Measurements from ENCODE around the gene C3orf22.

C3orf22 gene

GRCh38 chr3:126512916-126513650, 45.6 kb downstream of the C3orf22 start:
- no peaks in the 10 kb centered on the region for H3K36me3 ChIP-seq (ENCODE audit: control insufficient read depth, insufficient read depth, low read length)
- H3K4me1 ChIP-seq (ENCODE audit: control insufficient read depth, insufficient read depth, low read length, poor library complexity, severe bottlenecking) = no peaks in the 10 kb centered on the region
- no peaks in the 10 kb centered on the region for H3K9me3 ChIP-seq (ENCODE audit: control insufficient read depth, low read length)
- no peaks in the 10 kb centered on the region for H3K27me3 ChIP-seq (replicated peaks; ENCODE audit: control insufficient read depth, insufficient read depth, low read length, poor library complexity, severe bottlenecking)
- no peak overlapping the region for H3K4me3 ChIP-seq (ENCODE audit: insufficient read depth, low read depth, low read length, poor library complexity, severe bottlenecking)
- H3K27ac ChIP-seq (ENCODE audit: insufficient read depth, low read length, poor library complexity, severe bottlenecking) = no peak overlapping the region
- no peak for DNase-seq

- no peak for DNase-seq
Observed at GRCh38 chr3:126512026-126512425, 46.7 kb downstream of the C3orf22 start.

GRCh38 chr3:126511291-126511690, 47.4 kb downstream of the C3orf22 start:
- Histone ChIP-seq H3K4me1 (ENCODE audit: control insufficient read depth, insufficient read depth, low read length, poor library complexity, severe bottlenecking) (no peaks in the 10 kb centered on the region), H3K4me3 (ENCODE audit: insufficient read depth, low read depth, low read length, poor library complexity, severe bottlenecking) (no peak overlapping the region), H3K36me3 (ENCODE audit: control insufficient read depth, insufficient read depth, low read length) (no peaks in the 10 kb centered on the region), H3K27ac (ENCODE audit: insufficient read depth, low read length, poor library complexity, severe bottlenecking) (no peak overlapping the region), H3K27me3 (replicated peaks; ENCODE audit: control insufficient read depth, insufficient read depth, low read length, poor library complexity, severe bottlenecking) (no peaks in the 10 kb centered on the region), H3K9me3 (ENCODE audit: control insufficient read depth, low read length) (no peaks in the 10 kb centered on the region)
- no peak for DNase-seq

More at GRCh38 chr3:126512026-126512425, 46.7 kb downstream of the C3orf22 start:
- no peak overlapping the region for H3K4me3 ChIP-seq (ENCODE audit: insufficient read depth, low read depth, low read length, poor library complexity, severe bottlenecking)
- H3K27ac ChIP-seq (ENCODE audit: insufficient read depth, low read length, poor library complexity, severe bottlenecking) = no peak overlapping the region
- H3K36me3 ChIP-seq (ENCODE audit: control insufficient read depth, insufficient read depth, low read length) = no peaks in the 10 kb centered on the region
- H3K4me1 ChIP-seq (ENCODE audit: control insufficient read depth, insufficient read depth, low read length, poor library complexity, severe bottlenecking) = no peaks in the 10 kb centered on the region
- no peaks in the 10 kb centered on the region for H3K27me3 ChIP-seq (replicated peaks; ENCODE audit: control insufficient read depth, insufficient read depth, low read length, poor library complexity, severe bottlenecking)
- H3K9me3 ChIP-seq (ENCODE audit: control insufficient read depth, low read length) = no peaks in the 10 kb centered on the region

GRCh38 chr3:126510308-126510910, 48.3 kb downstream of the C3orf22 start:
- no peak overlapping the region for H3K4me3 ChIP-seq (ENCODE audit: insufficient read depth, low read depth, low read length, poor library complexity, severe bottlenecking)
- no peaks in the 10 kb centered on the region for H3K27me3 ChIP-seq (replicated peaks; ENCODE audit: control insufficient read depth, insufficient read depth, low read length, poor library complexity, severe bottlenecking)
- no peak for DNase-seq
- H3K27ac ChIP-seq (ENCODE audit: insufficient read depth, low read length, poor library complexity, severe bottlenecking) = no peak overlapping the region
- H3K36me3 ChIP-seq (ENCODE audit: control insufficient read depth, insufficient read depth, low read length) = no peaks in the 10 kb centered on the region
- no peaks in the 10 kb centered on the region for H3K9me3 ChIP-seq (ENCODE audit: control insufficient read depth, low read length)
- no peaks in the 10 kb centered on the region for H3K4me1 ChIP-seq (ENCODE audit: control insufficient read depth, insufficient read depth, low read length, poor library complexity, severe bottlenecking)

GRCh38 chr3:126509597-126510307, 49.0 kb downstream of the C3orf22 start:
- Histone ChIP-seq H3K4me3 (ENCODE audit: insufficient read depth, low read depth, low read length, poor library complexity, severe bottlenecking) (no peak overlapping the region), H3K27me3 (replicated peaks; ENCODE audit: control insufficient read depth, insufficient read depth, low read length, poor library complexity, severe bottlenecking) (no peaks in the 10 kb centered on the region), H3K27ac (ENCODE audit: insufficient read depth, low read length, poor library complexity, severe bottlenecking) (no peak overlapping the region), H3K9me3 (ENCODE audit: control insufficient read depth, low read length) (no peaks in the 10 kb centered on the region), H3K4me1 (ENCODE audit: control insufficient read depth, insufficient read depth, low read length, poor library complexity, severe bottlenecking) (no peaks in the 10 kb centered on the region), H3K36me3 (ENCODE audit: control insufficient read depth, insufficient read depth, low read length) (no peaks in the 10 kb centered on the region)
- no peak for DNase-seq

- Histone ChIP-seq H3K36me3 (ENCODE audit: control insufficient read depth, insufficient read depth, low read length) (no peaks in the 10 kb centered on the region), H3K27me3 (replicated peaks; ENCODE audit: control insufficient read depth, insufficient read depth, low read length, poor library complexity, severe bottlenecking) (no peaks in the 10 kb centered on the region), H3K27ac (ENCODE audit: insufficient read depth, low read length, poor library complexity, severe bottlenecking) (no peak overlapping the region), H3K9me3 (ENCODE audit: control insufficient read depth, low read length) (no peaks in the 10 kb centered on the region), H3K4me3 (ENCODE audit: insufficient read depth, low read depth, low read length, poor library complexity, severe bottlenecking) (no peak overlapping the region), H3K4me1 (ENCODE audit: control insufficient read depth, insufficient read depth, low read length, poor library complexity, severe bottlenecking) (no peaks in the 10 kb centered on the region)
- DNase-seq = no peak
Observed at GRCh38 chr3:126508564-126508964, 50.2 kb downstream of the C3orf22 start.

- no peak for DNase-seq
Observed at GRCh38 chr3:126507886-126508285, 50.8 kb downstream of the C3orf22 start.

GRCh38 chr3:126503701-126504100, 55.0 kb downstream of the C3orf22 start:
- H3K9me3 ChIP-seq (ENCODE audit: control insufficient read depth, low read length) = no peaks in the 10 kb centered on the region
- no peaks in the 10 kb centered on the region for H3K4me1 ChIP-seq (ENCODE audit: control insufficient read depth, insufficient read depth, low read length, poor library complexity, severe bottlenecking)
- H3K36me3 ChIP-seq (ENCODE audit: control insufficient read depth, insufficient read depth, low read length) = no peaks in the 10 kb centered on the region
- no peak overlapping the region for H3K27ac ChIP-seq (ENCODE audit: insufficient read depth, low read length, poor library complexity, severe bottlenecking)
- DNase-seq = no peak
- H3K4me3 ChIP-seq (ENCODE audit: insufficient read depth, low read depth, low read length, poor library complexity, severe bottlenecking) = no peak overlapping the region
- H3K27me3 ChIP-seq (replicated peaks; ENCODE audit: control insufficient read depth, insufficient read depth, low read length, poor library complexity, severe bottlenecking) = no peaks in the 10 kb centered on the region

More at GRCh38 chr3:126507886-126508285, 50.8 kb downstream of the C3orf22 start:
- Histone ChIP-seq H3K4me3 (ENCODE audit: insufficient read depth, low read depth, low read length, poor library complexity, severe bottlenecking) (no peak overlapping the region), H3K27me3 (replicated peaks; ENCODE audit: control insufficient read depth, insufficient read depth, low read length, poor library complexity, severe bottlenecking) (no peaks in the 10 kb centered on the region), H3K27ac (ENCODE audit: insufficient read depth, low read length, poor library complexity, severe bottlenecking) (no peak overlapping the region), H3K36me3 (ENCODE audit: control insufficient read depth, insufficient read depth, low read length) (no peaks in the 10 kb centered on the region), H3K4me1 (ENCODE audit: control insufficient read depth, insufficient read depth, low read length, poor library complexity, severe bottlenecking) (no peaks in the 10 kb centered on the region), H3K9me3 (ENCODE audit: control insufficient read depth, low read length) (no peaks in the 10 kb centered on the region)

GRCh38 chr3:126502656-126503055, 56.1 kb downstream of the C3orf22 start:
- Histone ChIP-seq H3K36me3 (ENCODE audit: control insufficient read depth, insufficient read depth, low read length) (no peaks in the 10 kb centered on the region), H3K4me1 (ENCODE audit: control insufficient read depth, insufficient read depth, low read length, poor library complexity, severe bottlenecking) (no peaks in the 10 kb centered on the region), H3K4me3 (ENCODE audit: insufficient read depth, low read depth, low read length, poor library complexity, severe bottlenecking) (no peak overlapping the region), H3K27me3 (replicated peaks; ENCODE audit: control insufficient read depth, insufficient read depth, low read length, poor library complexity, severe bottlenecking) (no peaks in the 10 kb centered on the region), H3K27ac (ENCODE audit: insufficient read depth, low read length, poor library complexity, severe bottlenecking) (no peak overlapping the region), H3K9me3 (ENCODE audit: control insufficient read depth, low read length) (no peaks in the 10 kb centered on the region)
- DNase-seq = no peak

- Histone ChIP-seq H3K36me3 (ENCODE audit: control insufficient read depth, insufficient read depth, low read length) (no peaks in the 10 kb centered on the region), H3K9me3 (ENCODE audit: control insufficient read depth, low read length) (no peaks in the 10 kb centered on the region), H3K27ac (ENCODE audit: insufficient read depth, low read length, poor library complexity, severe bottlenecking) (no peak overlapping the region), H3K4me1 (ENCODE audit: control insufficient read depth, insufficient read depth, low read length, poor library complexity, severe bottlenecking) (no peaks in the 10 kb centered on the region), H3K27me3 (replicated peaks; ENCODE audit: control insufficient read depth, insufficient read depth, low read length, poor library complexity, severe bottlenecking) (no peaks in the 10 kb centered on the region), H3K4me3 (ENCODE audit: insufficient read depth, low read depth, low read length, poor library complexity, severe bottlenecking) (no peak overlapping the region)
- no peak for DNase-seq
Observed at GRCh38 chr3:126501736-126502135, 57.0 kb downstream of the C3orf22 start.
